GM12875 (cell line): ENCODE results near the gene MAPKAP1.

Source experiments
- H3K4me3 ChIP-seq: one replicate; pipeline ENCODE4 v1.5.1; 2011; ENCODE audit warnings: low read depth, low read length, control low read depth
- TF ChIP-seq, protein P1 (sequence below): IDR thresholded peaks from 2 replicates; pipeline ENCODE4 v1.5.1; 2011; ENCODE audit warnings: low read depth, mild to moderate bottlenecking, control low read depth, inconsistent platforms, low read length, moderate library complexity, borderline replicate concordance; ENCODE audit not compliant: insufficient read depth

Gene MAPKAP1

DNA sequence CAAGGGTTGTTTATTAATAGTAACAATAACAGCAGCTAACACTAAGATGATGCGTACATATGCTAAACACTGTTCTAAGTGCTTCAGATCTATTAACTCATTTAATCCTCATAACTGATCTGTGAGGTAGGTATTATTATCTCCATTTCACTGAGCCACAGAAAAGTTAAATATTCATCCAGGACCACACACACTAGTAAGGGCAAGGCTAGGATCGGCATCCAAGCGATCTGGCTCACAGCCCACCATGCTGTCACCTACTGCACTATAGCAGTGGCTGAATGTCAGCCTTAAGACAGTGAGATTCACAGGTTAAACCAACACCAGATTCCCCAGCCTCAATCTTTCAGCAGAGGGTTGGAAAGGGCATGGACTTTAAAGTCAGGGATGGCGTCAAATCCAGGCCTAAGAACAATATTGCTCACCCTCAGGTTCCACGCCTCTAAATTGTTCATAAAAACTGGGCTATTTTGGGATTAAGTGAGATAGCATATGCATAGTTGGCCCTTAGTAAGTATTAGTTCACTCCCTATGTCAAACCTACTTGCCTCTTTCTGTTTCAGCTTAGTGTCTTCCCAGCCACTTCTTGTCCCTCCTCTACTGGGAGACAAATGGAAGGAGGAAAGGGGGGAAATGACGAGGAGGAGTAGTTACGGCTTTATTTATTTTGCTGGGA, 150.8 kb downstream of the MAPKAP1 start:
- TF ChIP-seq, protein P1, sequence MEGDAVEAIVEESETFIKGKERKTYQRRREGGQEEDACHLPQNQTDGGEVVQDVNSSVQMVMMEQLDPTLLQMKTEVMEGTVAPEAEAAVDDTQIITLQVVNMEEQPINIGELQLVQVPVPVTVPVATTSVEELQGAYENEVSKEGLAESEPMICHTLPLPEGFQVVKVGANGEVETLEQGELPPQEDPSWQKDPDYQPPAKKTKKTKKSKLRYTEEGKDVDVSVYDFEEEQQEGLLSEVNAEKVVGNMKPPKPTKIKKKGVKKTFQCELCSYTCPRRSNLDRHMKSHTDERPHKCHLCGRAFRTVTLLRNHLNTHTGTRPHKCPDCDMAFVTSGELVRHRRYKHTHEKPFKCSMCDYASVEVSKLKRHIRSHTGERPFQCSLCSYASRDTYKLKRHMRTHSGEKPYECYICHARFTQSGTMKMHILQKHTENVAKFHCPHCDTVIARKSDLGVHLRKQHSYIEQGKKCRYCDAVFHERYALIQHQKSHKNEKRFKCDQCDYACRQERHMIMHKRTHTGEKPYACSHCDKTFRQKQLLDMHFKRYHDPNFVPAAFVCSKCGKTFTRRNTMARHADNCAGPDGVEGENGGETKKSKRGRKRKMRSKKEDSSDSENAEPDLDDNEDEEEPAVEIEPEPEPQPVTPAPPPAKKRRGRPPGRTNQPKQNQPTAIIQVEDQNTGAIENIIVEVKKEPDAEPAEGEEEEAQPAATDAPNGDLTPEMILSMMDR = no peak
- H3K4me3 ChIP-seq = no peak overlapping the region

- TF ChIP-seq, protein P1 = no peak
- H3K4me3 ChIP-seq = no peak overlapping the region
These were observed 152.3 kb downstream of the MAPKAP1 start for GRCh38 chr9:125554726-125555125.

GRCh38 chr9:125551781-125552180, 155.2 kb downstream of the MAPKAP1 start:
- H3K4me3 ChIP-seq = no peak overlapping the region
- TF ChIP-seq, protein P1 = no peak

DNA sequence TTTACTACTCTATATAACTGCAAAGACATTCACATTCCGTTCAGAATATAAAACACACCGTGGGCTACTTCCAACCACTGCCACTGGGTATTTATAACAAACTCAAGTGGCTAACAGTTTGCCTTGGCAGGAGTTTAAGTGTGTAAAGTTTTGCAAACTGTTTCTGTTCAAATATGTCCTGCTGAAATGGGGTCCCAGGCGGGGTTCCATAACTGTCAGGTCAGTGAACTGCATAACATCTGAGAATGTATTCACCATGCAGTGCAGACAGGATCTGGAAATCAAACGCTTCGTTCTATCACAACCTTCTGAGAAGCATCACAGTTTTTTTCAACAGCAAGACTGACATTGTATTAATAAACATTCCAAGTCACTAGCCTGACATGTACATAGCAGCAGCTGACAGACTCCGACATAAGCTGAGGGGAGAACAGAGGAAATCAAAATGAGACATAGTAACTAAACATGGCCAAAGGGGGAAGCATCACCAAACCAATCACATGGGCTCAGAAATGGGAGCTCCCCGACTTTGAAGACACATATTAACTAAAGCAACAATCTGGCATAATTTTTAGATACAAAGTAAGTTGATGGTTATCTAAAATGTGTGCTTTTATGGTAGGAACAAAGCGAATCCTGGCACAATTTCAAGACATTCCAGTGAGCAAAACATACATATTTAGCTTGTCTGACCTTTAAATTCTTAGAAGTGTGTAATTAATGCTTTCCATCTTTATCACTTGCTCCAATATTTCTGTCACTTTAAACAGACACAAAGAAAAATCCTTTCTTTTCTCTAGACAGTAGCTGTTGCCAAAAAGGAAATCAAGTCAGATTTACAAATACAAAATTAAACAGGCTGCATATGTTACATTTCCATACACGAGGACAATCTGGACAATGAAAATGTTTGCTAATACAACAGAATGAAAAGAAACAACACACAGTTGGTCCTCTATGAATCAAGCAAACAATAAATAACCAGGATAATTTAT, 156.8 kb downstream of the MAPKAP1 start:
- no peak overlapping the region for H3K4me3 ChIP-seq
- TF ChIP-seq, protein P1 = no peak

DNA sequence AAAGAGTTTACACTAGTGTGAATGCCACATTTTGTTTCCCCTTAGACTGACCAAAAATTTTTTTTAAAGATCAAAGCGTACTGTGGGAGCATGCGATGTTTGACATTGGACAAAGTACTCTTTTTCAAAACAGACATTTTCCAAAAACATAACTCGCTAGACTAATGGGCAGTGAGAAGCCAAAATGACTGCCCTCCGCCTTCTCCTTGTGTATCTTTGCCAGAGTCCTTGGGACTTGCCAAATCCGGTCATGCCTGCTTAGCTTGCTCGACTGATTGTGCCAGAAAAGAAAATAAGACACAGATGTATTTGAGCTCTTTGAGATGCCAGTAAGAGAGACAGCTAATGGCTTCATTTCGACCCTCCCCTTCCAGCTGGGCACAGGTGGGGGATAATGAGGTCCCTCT, 157.5 kb downstream of the MAPKAP1 start:
- H3K4me3 ChIP-seq = no peak overlapping the region
- TF ChIP-seq, protein P1 = no peak

DNA sequence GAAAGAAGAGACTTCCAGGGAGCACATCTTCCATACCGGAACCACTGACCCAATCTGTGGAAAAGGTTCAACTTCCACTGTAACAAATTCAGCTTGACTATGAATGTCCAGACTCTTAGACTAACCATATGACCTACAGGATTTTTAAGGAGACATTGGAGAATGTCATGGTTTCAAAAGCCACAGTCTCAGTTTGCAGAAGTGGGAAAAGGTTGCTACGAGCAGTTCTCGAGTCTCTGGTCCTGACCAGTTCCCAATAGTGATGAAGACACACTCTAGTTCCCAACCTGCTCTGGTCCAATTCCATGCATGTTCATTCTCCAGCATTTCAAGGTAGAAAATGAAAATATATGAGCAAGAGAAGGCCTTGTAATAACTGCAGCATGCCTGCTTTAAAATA, 158.0 kb downstream of the MAPKAP1 start:
- TF ChIP-seq, protein P1 = no peak
- no peak overlapping the region for H3K4me3 ChIP-seq
